GM19438 (cell line): ENCODE measurements around the gene PCCB.
"Not testable (repeated sequence)": the region's sequence is repeated elsewhere in the genome, so short reads cannot be mapped to it uniquely, and the experiment has no call there.

Source experiments
- ATAC-seq: cut with Tn5 transposase; IDR thresholded peaks from one replicate; pipeline ENCODE4 v1.9.1; 2021; ENCODE audit warnings: low read depth; ENCODE audit not compliant: unreplicated experiment

Gene PCCB

DNA sequence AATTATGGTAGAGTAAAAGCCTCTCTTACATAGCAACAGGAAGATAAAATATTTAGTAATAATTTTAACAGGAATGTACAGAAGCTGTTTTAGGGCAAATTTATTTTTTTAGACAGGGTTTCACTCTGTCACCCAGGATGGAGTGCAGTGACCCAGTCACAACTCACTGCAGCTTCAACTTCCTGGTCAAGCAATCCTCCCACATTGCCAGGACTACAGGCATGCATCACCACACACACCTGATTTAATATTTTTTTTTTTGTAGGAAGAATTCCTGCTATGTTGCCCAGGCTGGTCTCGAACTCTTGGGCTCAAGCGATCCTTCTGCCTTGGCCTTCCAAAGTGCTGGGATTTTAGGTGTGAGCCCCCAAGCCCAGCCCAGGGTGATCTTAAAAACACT, 61.1 kb downstream of the PCCB start:
- no peak for ATAC-seq

- no peak for ATAC-seq
Observed at GRCh38 chr3:136311968-136312367, 61.8 kb downstream of the PCCB start.

DNA sequence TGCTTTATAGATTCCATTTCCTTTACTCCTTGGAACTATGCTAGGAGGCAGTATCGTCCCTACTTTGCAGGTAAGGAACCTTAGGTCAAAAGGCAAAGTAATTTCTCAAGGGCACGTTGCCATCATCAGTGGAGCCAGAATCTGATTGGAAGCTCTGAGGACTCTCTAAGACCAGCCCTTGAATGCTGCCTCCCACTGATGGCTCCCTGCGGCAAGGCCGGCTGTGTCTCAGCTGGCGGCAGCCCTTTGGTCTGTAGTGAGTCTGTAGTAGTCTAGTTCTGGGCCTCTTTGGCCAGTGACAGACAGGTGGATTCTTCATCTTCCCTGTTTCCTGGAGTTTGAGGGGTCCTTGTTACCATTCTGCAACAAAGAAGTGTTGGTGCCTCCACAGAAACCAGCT, 76.2 kb downstream of the PCCB start:
- no peak for ATAC-seq

DNA sequence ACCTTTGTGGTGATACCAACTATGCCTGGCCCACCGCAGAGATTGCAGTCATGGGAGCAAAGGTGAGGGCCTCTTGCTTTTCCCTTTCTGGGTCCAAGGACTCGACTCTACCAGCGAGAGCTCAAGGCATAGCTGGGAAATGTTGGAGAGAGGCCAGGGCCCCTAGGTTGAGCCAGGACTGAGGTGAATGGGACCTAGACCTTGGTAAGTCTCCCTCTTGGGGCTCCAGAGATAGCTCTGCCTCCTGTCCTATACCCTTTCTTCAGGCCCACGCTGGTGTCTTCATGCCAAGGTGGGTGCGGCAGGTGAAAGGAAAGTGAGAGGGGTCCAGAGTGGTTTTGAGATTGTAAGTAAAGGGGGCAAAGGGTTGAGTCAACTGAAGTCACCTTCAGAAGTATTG, 77.5 kb downstream of the PCCB start:
- no peak for ATAC-seq

DNA sequence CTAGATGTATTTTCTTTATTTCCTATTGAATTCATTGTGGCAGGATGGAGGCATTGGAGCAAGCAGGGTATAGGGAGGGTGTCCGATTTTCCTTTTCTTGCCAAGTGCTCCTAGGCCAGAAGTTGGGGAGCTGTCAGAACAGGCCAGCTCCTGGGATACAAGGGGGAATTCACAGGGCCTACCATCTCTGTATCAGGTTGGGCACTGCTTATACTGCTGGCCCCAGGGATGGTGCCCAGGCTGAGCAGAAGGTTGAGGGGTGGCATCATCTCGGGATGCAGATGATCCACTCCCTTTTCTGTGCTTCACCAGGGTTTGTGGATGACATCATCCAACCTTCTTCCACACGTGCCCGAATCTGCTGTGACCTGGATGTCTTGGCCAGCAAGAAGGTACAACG, 79.5 kb downstream of the PCCB start:
- no peak for ATAC-seq

DNA sequence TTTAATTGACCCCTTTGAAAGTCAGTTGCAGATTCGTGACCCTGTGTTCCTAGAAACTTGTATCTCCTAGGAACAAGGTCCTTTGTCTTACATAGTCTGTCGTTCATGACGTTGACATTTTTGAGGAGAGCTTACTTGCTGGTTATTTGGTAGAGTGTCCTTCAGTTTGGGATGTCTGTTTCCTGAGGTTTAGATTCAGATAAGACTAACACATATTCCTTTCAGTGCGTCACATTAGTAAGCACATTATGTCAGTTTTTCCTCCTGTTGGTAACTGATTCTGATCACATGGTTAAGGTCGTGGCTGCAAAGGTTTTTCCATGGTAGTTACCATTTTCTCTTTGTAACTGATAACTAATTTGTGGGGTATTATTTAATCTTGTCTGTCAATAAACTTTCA, 80.8 kb downstream of the PCCB start:
- no peak for ATAC-seq

DNA sequence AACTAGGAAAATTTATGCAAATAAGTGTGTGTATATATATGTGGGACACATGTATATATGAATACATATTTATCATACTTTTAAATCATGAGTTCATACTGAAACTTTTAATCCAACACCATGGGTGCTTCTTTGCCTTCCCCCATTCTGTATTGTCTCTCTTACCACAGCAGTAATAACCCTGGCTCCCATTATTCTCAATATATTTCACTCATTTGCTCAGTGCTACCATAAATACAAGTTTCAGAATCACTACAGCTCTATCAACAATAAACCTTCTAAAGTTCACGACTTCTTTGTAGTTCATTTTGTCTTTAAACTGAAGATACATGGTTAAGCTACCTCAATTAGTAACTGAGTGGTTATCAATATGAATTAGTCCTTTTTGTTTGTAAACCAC, 82.2 kb downstream of the PCCB start:
- ATAC-seq = no peak

DNA sequence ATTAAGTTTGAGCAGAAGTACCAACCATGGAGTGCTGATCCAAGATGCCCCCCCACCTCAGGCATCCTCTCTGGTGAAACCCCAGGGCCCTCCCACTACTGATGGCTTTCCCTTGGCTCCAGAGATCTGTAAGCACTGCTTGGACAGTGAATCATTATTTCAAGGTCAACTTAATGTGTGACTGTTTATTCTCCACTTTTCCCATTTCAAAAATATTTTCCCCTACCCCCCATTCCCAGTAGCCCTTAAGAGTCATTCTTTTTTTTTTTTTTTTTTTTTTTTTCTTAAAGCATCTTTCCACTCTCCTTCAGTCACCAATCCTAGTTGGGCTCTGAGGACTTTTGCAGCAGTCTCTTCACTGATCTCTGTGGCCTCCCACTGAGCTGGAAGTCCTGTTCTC, 82.6 kb downstream of the PCCB start:
- no peak for ATAC-seq

GRCh38 chr3:136334209-136334608, 84.1 kb downstream of the PCCB start:
- ATAC-seq = no peak

- not testable (repeated sequence) for ATAC-seq
Observed at GRCh38 chr3:136334726-136335125, 84.6 kb downstream of the PCCB start.

GRCh38 chr3:136336329-136337100, 86.4 kb downstream of the PCCB start:
- ATAC-seq = no peak

DNA sequence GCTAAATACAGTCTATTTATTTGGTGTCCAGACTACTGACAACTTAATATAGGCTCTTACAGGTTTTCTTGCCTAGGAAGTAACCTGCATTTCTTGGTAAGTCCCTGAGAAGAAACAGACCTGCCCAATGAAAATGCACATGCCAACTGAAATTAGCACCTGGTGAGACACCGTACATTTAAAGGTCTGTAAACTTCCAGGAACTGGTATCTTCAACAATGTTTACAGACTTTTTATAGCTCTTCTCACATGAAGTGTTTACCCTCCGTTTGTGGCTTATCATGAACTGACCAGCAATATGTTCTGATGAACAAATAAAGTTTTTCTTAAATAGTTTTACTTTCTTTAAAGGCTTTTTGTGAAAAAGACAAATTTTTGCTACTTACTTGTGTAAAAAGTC, 93.3 kb downstream of the PCCB start:
- ATAC-seq = no peak

DNA sequence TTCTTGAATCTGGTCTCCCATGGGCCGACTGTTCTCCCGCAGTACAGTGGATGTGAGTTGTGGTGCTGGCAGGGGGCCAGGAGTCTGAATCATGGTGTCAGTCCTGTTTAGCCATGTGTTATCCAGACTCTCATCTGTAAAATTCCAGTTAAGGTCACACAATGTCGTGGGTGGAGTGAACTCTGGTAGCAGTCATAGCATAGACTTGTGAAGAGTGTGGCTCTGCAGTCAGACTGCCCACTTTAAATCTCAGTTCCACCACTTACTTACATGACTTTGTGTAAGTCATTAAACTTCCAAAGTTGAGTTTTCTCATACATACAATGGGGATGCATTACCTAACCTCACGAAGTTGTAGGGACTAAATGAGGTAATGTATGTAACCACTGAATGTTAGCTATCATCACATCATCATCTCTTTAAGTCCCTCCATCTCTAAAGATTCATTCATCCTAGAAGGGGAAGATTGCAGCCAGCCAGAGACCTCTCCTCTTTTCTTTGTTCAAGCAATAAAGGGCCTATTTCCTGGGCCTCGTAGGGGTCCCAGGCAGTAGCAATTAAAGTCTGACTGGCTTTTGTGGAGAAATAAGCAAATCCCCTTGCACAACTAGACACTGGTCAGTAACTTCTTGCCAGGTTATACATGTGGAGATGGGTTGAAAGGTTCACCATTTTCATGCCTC, 93.9 kb downstream of the PCCB start:
- no peak for ATAC-seq

DNA sequence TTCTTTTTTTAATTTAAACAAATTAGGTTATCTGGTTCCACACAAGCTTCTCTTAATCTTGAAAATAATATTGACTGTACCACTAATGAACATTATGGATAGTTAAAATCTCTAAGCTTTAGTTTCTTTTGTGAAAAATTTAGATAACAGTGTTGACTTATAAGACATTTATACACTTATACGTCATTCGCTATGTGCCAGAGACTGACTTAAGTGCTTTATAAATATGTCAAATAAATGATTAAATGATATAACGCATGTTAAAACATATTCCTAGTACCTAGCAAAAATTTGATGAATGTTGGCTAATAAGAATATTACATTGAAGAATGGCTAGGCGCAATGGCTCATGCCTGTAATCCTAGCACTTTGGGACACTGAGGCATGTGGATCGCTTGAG, 96.3 kb downstream of the PCCB start:
- ATAC-seq = no peak

GRCh38 chr3:136350132-136350531, 100.0 kb downstream of the PCCB start:
- no peak for ATAC-seq

DNA sequence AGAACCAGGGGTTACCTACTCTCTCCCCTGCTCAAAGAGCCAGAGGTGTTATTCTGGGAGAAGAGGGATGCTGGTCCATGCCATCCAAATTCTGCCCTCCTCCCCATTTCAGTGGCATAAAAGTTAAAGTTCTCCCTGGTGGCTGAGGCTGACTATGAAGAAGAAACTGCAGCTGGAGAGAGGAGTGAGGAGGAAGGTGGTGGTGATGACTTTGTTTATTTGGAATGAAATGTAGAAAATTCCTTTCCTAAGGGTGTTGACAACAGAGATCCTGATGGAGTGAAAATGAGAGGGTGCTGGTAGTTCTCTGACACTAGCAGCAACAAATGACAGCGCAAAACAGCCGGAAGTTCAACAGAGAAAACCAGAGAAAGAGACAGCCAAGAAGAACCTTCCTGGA, 100.4 kb downstream of the PCCB start:
- no peak for ATAC-seq

- ATAC-seq = no peak
Observed at GRCh38 chr3:136351351-136351750, 101.2 kb downstream of the PCCB start.

GRCh38 chr3:136351905-136352304, 101.8 kb downstream of the PCCB start:
- ATAC-seq = no peak

DNA sequence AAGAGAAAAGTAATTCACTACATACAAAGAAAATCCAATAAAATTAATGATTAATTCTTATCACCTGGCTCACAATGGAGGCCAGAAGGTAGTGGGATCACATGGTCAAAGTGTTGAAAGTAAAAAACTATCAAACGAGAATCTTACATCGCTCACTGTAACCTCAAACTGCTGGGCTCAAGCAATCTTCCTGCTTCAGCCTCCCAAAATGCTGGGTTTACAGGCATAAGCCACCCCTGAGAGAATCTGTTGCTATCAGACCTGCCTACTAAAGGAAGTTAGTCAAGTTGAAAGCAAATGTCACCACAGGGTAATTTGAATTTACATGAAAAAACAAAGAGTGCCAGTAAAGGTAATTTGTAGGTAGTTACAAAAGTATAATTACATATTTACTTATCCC, 103.3 kb downstream of the PCCB start:
- no peak for ATAC-seq

DNA sequence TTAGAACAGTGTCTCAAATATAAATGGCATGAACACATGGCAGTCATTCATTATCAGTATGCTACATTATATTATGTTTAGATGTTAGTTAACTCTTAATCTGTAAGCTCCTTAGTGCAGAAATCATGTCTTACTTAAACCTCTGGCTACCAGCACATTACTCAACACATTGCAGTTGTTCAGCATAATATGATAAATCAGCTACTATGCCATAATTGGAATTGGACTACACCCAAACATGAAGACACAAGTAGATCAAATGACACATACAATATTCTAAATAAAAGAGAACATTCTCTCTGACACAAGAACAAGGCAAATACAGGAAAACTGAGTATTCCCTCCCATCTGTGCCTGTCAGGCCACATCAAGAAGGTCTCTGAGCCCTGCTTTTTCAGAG, 116.1 kb downstream of the PCCB start:
- no peak for ATAC-seq

DNA sequence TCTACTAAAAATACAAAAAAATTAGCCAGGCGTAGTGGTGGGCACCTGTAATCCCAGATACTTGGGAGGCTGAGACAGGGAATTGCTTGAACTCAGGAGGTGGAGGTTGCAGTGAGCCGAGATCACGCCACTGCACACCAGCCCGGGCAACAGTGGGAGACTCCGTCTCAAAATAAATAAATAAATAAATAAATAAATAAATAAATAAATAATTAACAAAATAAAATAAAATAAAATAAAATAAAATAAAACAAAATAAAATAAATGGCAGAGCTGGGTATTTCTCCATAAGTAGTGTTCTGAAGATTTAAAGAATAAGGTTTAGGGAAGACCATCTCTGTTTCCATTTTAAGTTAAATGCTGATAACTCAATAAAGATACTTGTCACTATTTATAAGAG, 125.7 kb downstream of the PCCB start:
- not testable (repeated sequence) for ATAC-seq

GRCh38 chr3:136377508-136377907, 127.4 kb downstream of the PCCB start:
- ATAC-seq = no peak
